Fibroblast of lung (primary cell): Measurements from ENCODE around the gene CAMK1G.

Experiments
- CTCF ChIP-seq, 2 donors: IDR thresholded peaks in 1 of 2; conservative IDR thresholded peaks in 1 of 2; 1 replicate in 1 of 2; 2 replicates in 1 of 2; pipeline ENCODE4 v1.5.1; 2011 to 2012; ENCODE audit warnings: low read length in 2 of 2, control low read depth in 1 of 2, inconsistent platforms in 1 of 2, low read depth in 1 of 2, mild to moderate bottlenecking in 1 of 2
- EZH2 ChIP-seq: IDR thresholded peaks from 2 replicates; pipeline ENCODE4 v1.5.1; 2012; ENCODE audit warnings: low read length, control low read depth, mild to moderate bottlenecking; ENCODE audit errors: missing control alignments

- no peak for TF ChIP-seq CTCF (conservative IDR thresholded peaks at IDR 0.05 in 1 of 2, IDR thresholded peaks at IDR 0.05 in 1 of 2; ENCODE audit: low read depth in 1 of 2, low read length in 2 of 2)
- TF ChIP-seq EZH2: no peak
Measured at GRCh38 chr1:209607795-209608178, 24.3 kb downstream of the CAMK1G start.
